Keratinocyte (primary cell): ENCODE data around the gene SLC27A4.

Source experiments
- EZH2 ChIP-seq: IDR thresholded peaks from one replicate; pipeline ENCODE4 v1.6.1; 2012; ENCODE audit warnings: inconsistent platforms, mild to moderate bottlenecking, low read length, moderate library complexity
- TF ChIP-seq, protein P1 (sequence below), 3 experiments: IDR thresholded peaks in 1 of 3; conservative IDR thresholded peaks in 1 of 3; optimal IDR thresholded peaks in 1 of 3; 2 replicates in 2 of 3; 3 replicates in 1 of 3; pipeline versions ENCODE3 to v1.5.1; 2011; ENCODE audit warnings: low read length in 3 of 3, mild to moderate bottlenecking in 3 of 3, moderate library complexity in 2 of 3, control low read depth in 1 of 3, inconsistent platforms in 1 of 3; ENCODE audit not compliant: insufficient read depth in 2 of 3; ENCODE audit errors: extremely low read depth in 1 of 3

DNA sequence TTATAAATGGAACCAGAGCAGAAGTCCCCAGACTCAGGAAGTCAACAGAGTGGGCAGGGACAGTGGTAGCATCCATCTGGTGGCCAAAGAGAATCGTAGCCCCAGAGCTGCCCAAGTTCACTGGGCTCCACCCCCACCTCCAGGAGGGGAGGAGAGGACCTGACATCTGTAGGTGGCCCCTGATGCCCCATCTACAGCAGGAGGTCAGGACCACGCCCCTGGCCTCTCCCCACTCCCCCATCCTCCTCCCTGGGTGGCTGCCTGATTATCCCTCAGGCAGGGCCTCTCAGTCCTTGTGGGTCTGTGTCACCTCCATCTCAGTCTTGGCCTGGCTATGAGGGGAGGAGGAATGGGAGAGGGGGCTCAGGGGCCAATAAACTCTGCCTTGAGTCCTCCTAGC, 20.5 kb downstream of the SLC27A4 start:
- TF ChIP-seq, protein P1, sequence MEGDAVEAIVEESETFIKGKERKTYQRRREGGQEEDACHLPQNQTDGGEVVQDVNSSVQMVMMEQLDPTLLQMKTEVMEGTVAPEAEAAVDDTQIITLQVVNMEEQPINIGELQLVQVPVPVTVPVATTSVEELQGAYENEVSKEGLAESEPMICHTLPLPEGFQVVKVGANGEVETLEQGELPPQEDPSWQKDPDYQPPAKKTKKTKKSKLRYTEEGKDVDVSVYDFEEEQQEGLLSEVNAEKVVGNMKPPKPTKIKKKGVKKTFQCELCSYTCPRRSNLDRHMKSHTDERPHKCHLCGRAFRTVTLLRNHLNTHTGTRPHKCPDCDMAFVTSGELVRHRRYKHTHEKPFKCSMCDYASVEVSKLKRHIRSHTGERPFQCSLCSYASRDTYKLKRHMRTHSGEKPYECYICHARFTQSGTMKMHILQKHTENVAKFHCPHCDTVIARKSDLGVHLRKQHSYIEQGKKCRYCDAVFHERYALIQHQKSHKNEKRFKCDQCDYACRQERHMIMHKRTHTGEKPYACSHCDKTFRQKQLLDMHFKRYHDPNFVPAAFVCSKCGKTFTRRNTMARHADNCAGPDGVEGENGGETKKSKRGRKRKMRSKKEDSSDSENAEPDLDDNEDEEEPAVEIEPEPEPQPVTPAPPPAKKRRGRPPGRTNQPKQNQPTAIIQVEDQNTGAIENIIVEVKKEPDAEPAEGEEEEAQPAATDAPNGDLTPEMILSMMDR (optimal IDR thresholded peaks at IDR 0.05 in 1 of 3, IDR thresholded peaks at IDR 0.05 in 1 of 3, conservative IDR thresholded peaks at IDR 0.05 in 1 of 3; ENCODE audit: extremely low read depth in 1 of 3, insufficient read depth in 2 of 3, low read length in 3 of 3) = no peak
- TF ChIP-seq EZH2 = no peak
